GM23248 (cell line): Measurements from ENCODE around the gene ARPC5L.

Source experiments
- EZH2 ChIP-seq: fragments of 200-600 bp; sonication (generic); IDR thresholded peaks from 2 replicates; pipeline ENCODE4 v1.6.1; 2018; ENCODE audit warnings: antibody characterized with exemption, mild to moderate bottlenecking; ENCODE audit not compliant: insufficient read depth, poor library complexity, severe bottlenecking
- EZH2phosphoT487 ChIP-seq: fragments of 200-600 bp; sonication (generic); IDR thresholded peaks from 2 replicates; pipeline ENCODE4 v1.6.1; 2018; ENCODE audit warnings: antibody characterized with exemption, moderate library complexity, mild to moderate bottlenecking, low read depth; ENCODE audit not compliant: insufficient read depth

- TF ChIP-seq EZH2phosphoT487 (no peak), EZH2 (no peak)
Observed at GRCh38 chr9:124813041-124813440, 48.9 kb upstream of the ARPC5L start.
